H9 (cell line): Measurements from ENCODE around the gene RHOB. TPM values are rescaled to one million over a fixed set of nuclear protein-coding genes. Genes with fewer than 3 reads are reported as not detected.
A peak's percentile ranks its signal among the peaks of the same experiment; 100 is the strongest.

Source experiments
- DNase-seq: peaks from one replicate; pipeline ENCODE4 v3.0.0-alpha.2; 2017
- H2AFZ ChIP-seq: one replicate; pipeline ENCODE4 v1.6.1; 2013; ENCODE audit warnings: mild to moderate bottlenecking, low read length, control low read depth, moderate library complexity
- H2AK5ac ChIP-seq: 2 replicates; pipeline ENCODE4 v1.6.1; 2013; ENCODE audit warnings: low read length, control low read depth, mixed read lengths; ENCODE audit not compliant: insufficient read length
- H2BK120ac ChIP-seq: one replicate; pipeline ENCODE4 v1.6.1; 2013; ENCODE audit warnings: low read depth, mild to moderate bottlenecking, low read length, control low read depth, inconsistent platforms; ENCODE audit not compliant: poor library complexity, severe bottlenecking
- H2BK12ac ChIP-seq: 2 replicates; pipeline ENCODE4 v1.6.1; 2013; ENCODE audit warnings: low read length, control low read depth, mixed read lengths, low read depth; ENCODE audit not compliant: insufficient read length
- H2BK15ac ChIP-seq: 2 replicates; pipeline ENCODE4 v1.6.1; 2013; ENCODE audit warnings: low read depth, low read length, control low read depth
- H2BK20ac ChIP-seq: one replicate; pipeline ENCODE4 v1.6.1; 2013; ENCODE audit warnings: low read depth, mild to moderate bottlenecking, low read length, control low read depth, inconsistent platforms; ENCODE audit not compliant: poor library complexity, severe bottlenecking
- H2BK5ac ChIP-seq: 2 replicates; pipeline ENCODE4 v1.6.1; 2013; ENCODE audit warnings: low read length, control low read depth, mixed read lengths; ENCODE audit not compliant: insufficient read length
- H3K14ac ChIP-seq: 2 replicates; pipeline ENCODE4 v1.6.1; 2013; ENCODE audit warnings: low read length, control low read depth; ENCODE audit not compliant: insufficient read depth
- H3K18ac ChIP-seq: 2 replicates; pipeline ENCODE4 v1.6.1; 2013; ENCODE audit warnings: low read depth, mild to moderate bottlenecking, mixed read lengths, low read length, control low read depth; ENCODE audit not compliant: insufficient read length
- H3K23ac ChIP-seq: 2 replicates; pipeline ENCODE4 v1.6.1; 2013; ENCODE audit warnings: low read length, control low read depth, mixed read lengths, low read depth; ENCODE audit not compliant: insufficient read length
- H3K23me2 ChIP-seq: 2 replicates; pipeline ENCODE4 v1.6.1; 2013; ENCODE audit warnings: low read depth, mild to moderate bottlenecking, mixed read lengths, low read length, control low read depth; ENCODE audit not compliant: insufficient read length, poor library complexity, severe bottlenecking
- H3K27ac ChIP-seq: 2 replicates; pipeline ENCODE4 v1.5.1; 2013; ENCODE audit warnings: low read length, control low read depth, mixed read lengths, low read depth; ENCODE audit not compliant: insufficient read length
- H3K27me3 ChIP-seq: 2 replicates; pipeline ENCODE4 v1.6.1; 2013; ENCODE audit warnings: low read length, control low read depth, inconsistent platforms; ENCODE audit not compliant: insufficient read depth
- H3K4ac ChIP-seq: 2 replicates; pipeline ENCODE4 v1.6.1; 2013; ENCODE audit warnings: low read depth, mild to moderate bottlenecking, control low read depth, inconsistent platforms, low read length, moderate library complexity
- H3K4me1 ChIP-seq: 2 replicates; pipeline ENCODE4 v1.6.1; 2013; ENCODE audit warnings: low read length, control low read depth, inconsistent platforms; ENCODE audit not compliant: insufficient read depth
- H3K4me2 ChIP-seq: 2 replicates; pipeline ENCODE4 v1.6.1; 2013; ENCODE audit warnings: low read length, control low read depth, mixed read lengths; ENCODE audit not compliant: insufficient read length, insufficient read depth
- H3K56ac ChIP-seq: 2 replicates; pipeline ENCODE4 v1.6.1; 2013; ENCODE audit warnings: low read depth, mild to moderate bottlenecking, mixed read lengths, low read length, control low read depth; ENCODE audit not compliant: insufficient read length
- H3K79me1 ChIP-seq: 2 replicates; pipeline ENCODE4 v1.6.1; 2013; ENCODE audit warnings: low read depth, mild to moderate bottlenecking, moderate library complexity, low read length, control low read depth, inconsistent platforms; ENCODE audit not compliant: insufficient read depth, poor library complexity, severe bottlenecking
- H3K79me2 ChIP-seq: 2 replicates; pipeline ENCODE4 v1.6.1; 2013; ENCODE audit warnings: low read length, control low read depth, inconsistent platforms; ENCODE audit not compliant: insufficient read depth
- H3K9ac ChIP-seq: 2 replicates; pipeline ENCODE4 v1.6.1; 2013; ENCODE audit warnings: low read length, control low read depth, mixed read lengths; ENCODE audit not compliant: insufficient read length; ENCODE audit errors: extremely low read depth
- H3K9me3 ChIP-seq: one replicate; pipeline ENCODE4 v1.6.1; 2013; ENCODE audit warnings: low read depth, low read length, inconsistent platforms; ENCODE audit not compliant: control insufficient read depth
- H3T11ph ChIP-seq: one replicate; pipeline ENCODE4 v1.6.1; 2013; ENCODE audit warnings: mild to moderate bottlenecking, low read length, control low read depth, inconsistent platforms
- H4K20me1 ChIP-seq: one replicate; pipeline ENCODE4 v1.6.1; 2013; ENCODE audit not compliant: control insufficient read depth, insufficient read length, insufficient read depth
- H4K5ac ChIP-seq: 2 replicates; pipeline ENCODE4 v1.6.1; 2013; ENCODE audit warnings: low read depth, mild to moderate bottlenecking, mixed read lengths, low read length, control low read depth; ENCODE audit not compliant: insufficient read length
- H4K8ac ChIP-seq: replicated peaks from 2 replicates; pipeline ENCODE4 v1.6.1; 2013; ENCODE audit warnings: low read length, control low read depth, mixed read lengths, low read depth; ENCODE audit not compliant: insufficient read length
- H4K91ac ChIP-seq: 2 replicates; pipeline ENCODE4 v1.6.1; 2013; ENCODE audit warnings: low read depth, mild to moderate bottlenecking, moderate library complexity, mixed read lengths, low read length, control low read depth; ENCODE audit not compliant: insufficient read length
- H3K27ac Mint-ChIP-seq, 3 experiments: 2 replicates in 2 of 3; 3 replicates in 1 of 3; pipeline ENCODE4 v1.8.0; 2020 to 2021; ENCODE audit warnings: mixed read lengths in 3 of 3, mild to moderate bottlenecking in 1 of 3, moderate library complexity in 1 of 3
- H3K27me3 Mint-ChIP-seq: 2 replicates; pipeline ENCODE4 v1.8.0; 2021; ENCODE audit warnings: low read depth, mild to moderate bottlenecking, moderate library complexity, mixed read lengths
- H3K36me3 Mint-ChIP-seq, 3 experiments: 2 replicates in 2 of 3; 3 replicates in 1 of 3; pipeline ENCODE4 v1.8.0; 2020 to 2021; ENCODE audit warnings: low read depth in 3 of 3, mixed read lengths in 3 of 3; ENCODE audit not compliant: insufficient read depth in 1 of 3
- H3K4me1 Mint-ChIP-seq, 2 experiments: 2 replicates each; pipeline ENCODE4 v1.8.0; 2020; ENCODE audit warnings: mixed read lengths in 2 of 2
- H3K4me3 Mint-ChIP-seq, 2 experiments: 2 replicates in 1 of 2; 3 replicates in 1 of 2; pipeline ENCODE4 v1.8.0; 2020 to 2021; ENCODE audit warnings: mild to moderate bottlenecking in 2 of 2, mixed read lengths in 2 of 2, moderate library complexity in 1 of 2
- H3K9me3 Mint-ChIP-seq, 2 experiments: 2 replicates in 1 of 2; 3 replicates in 1 of 2; pipeline ENCODE4 v1.8.0; 2020; ENCODE audit warnings: mild to moderate bottlenecking in 2 of 2, mixed read lengths in 2 of 2, moderate library complexity in 1 of 2
- CTCF ChIP-seq: fragments of 200-600 bp; sonication (generic); conservative IDR thresholded peaks from 3 replicates; pipeline ENCODE4 v1.8.0; 2021; ENCODE audit warnings: antibody characterized with exemption, mild to moderate bottlenecking
- WGBS: extraction: QIAGEN DNeasy Blood & Tissue Kit; methylation state at CpG from one replicate; pipeline ENCODE4 v1.1.7; 2013; ENCODE audit warnings: missing lambda C conversion rate, low lambda C conversion rate, mixed read lengths; ENCODE audit not compliant: insufficient read length; ENCODE audit errors: extremely low coverage; 5-methylcytosine and 5-hydroxymethylcytosine counted together
- total RNA-seq: library from RNA; stranded (reverse); gene quantifications from 2 replicates; pipeline ENCODE4 v1.2.1, GENCODE V29; 2021

The RHOB gene
- total RNA-seq, 1 experiment from 2014 or later, result 10.3 TPM

GRCh38 chr2:20423847-20424246 lies 23.0 kb upstream of the RHOB start:
- WGBS, result no CpG with 5 or more reads among the region's 2 CpGs
- H4K20me1 ChIP-seq, result no peaks in the 10 kb centered on the region
- Mint-ChIP-seq H3K27ac (no peak overlapping the region), H3K4me1 (peaks cover 8 to 15% of the 10 kb centered on the region in 2 experiments; a peak in 3 of 4 replicates), H3K9me3 (no peaks in the 10 kb centered on the region), H3K36me3 (no peaks in the 10 kb centered on the region), H3K27me3 (peaks cover 5% of the 10 kb centered on the region), H3K4me3 (no peak overlapping the region)
- no peaks in the 10 kb centered on the region for H3K79me1 ChIP-seq
- H4K5ac ChIP-seq, result no peak overlapping the region
- H3K4me1 ChIP-seq, result no peaks in the 10 kb centered on the region; the same call in 1 of the 2 replicates
- no peak overlapping the region for H2AK5ac ChIP-seq
- H2BK20ac ChIP-seq, result no peak overlapping the region
- no peak overlapping the region for H3K56ac ChIP-seq
- H3K23ac ChIP-seq, result no peak overlapping the region
- no peak overlapping the region for H2BK15ac ChIP-seq
- H3K4ac ChIP-seq, result no peak overlapping the region
- H3K79me2 ChIP-seq, result no peaks in the 10 kb centered on the region
- no peaks in the 10 kb centered on the region for H3K9me3 ChIP-seq
- H2BK120ac ChIP-seq, result no peak overlapping the region
- H2BK5ac ChIP-seq, result no peak overlapping the region
- H3T11ph ChIP-seq, result no peak overlapping the region
- H3K9ac ChIP-seq, result no peak overlapping the region
- no peak overlapping the region for H3K14ac ChIP-seq
- no peak for TF ChIP-seq CTCF
- H4K91ac ChIP-seq, result no peak overlapping the region
- H3K4me2 ChIP-seq, result no peak overlapping the region
- H4K8ac ChIP-seq, result no peak overlapping the region
- H3K18ac ChIP-seq, result no peak overlapping the region
- no peak overlapping the region for H3K27ac ChIP-seq
- peak; percentile 8 for DNase-seq
- H2BK12ac ChIP-seq, result no peak overlapping the region
- no peaks in the 10 kb centered on the region for H3K27me3 ChIP-seq
- H3K23me2 ChIP-seq, result no peaks in the 10 kb centered on the region
- H2AFZ ChIP-seq, result no peak overlapping the region
